GM23338 (cell line): Measurements from ENCODE around the gene MUTYH. TPM values are rescaled to one million over a fixed set of nuclear protein-coding genes. Genes with fewer than 3 reads are reported as not detected.

Experiments used
- ATAC-seq: fragments of 200-7000 bp; cut with Tn5 transposase; 3 replicates; pipeline ENCODE4 v1.9.1; 2020
- DNase-seq: peaks from one replicate; pipeline ENCODE4 v3.0.0-alpha.2; 2015; ENCODE audit warnings: low spot score
- H2AFZ ChIP-seq: fragments of 200-600 bp; sonication (generic); 2 replicates; pipeline ENCODE4 v1.8.0; 2016; ENCODE audit warnings: antibody characterized with exemption, mild to moderate bottlenecking, moderate library complexity
- H3F3A ChIP-seq: fragments of 200-600 bp; sonication (generic); replicated peaks from 2 replicates; pipeline ENCODE4 v1.8.0; 2017; ENCODE audit warnings: antibody characterized with exemption, mixed run types, low read depth
- H3K27ac ChIP-seq: fragments of 200-600 bp; sonication (generic); 2 replicates; pipeline ENCODE4 v1.6.1; 2016; ENCODE audit warnings: low read depth
- H3K27me3 ChIP-seq: fragments of 200-600 bp; sonication (generic); 2 replicates; pipeline ENCODE4 v1.8.0; 2016; ENCODE audit warnings: mild to moderate bottlenecking, mixed run types, moderate library complexity; ENCODE audit not compliant: insufficient read depth
- H3K36me3 ChIP-seq: fragments of 200-600 bp; sonication (generic); 2 replicates; pipeline ENCODE4 v1.8.0; 2016; ENCODE audit warnings: mild to moderate bottlenecking; ENCODE audit not compliant: insufficient read depth
- H3K4me1 ChIP-seq: fragments of 200-600 bp; sonication (generic); 2 replicates; pipeline ENCODE4 v1.8.0; 2016; ENCODE audit warnings: mild to moderate bottlenecking, moderate library complexity; ENCODE audit not compliant: insufficient read depth
- H3K4me2 ChIP-seq: fragments of 200-600 bp; sonication (generic); 2 replicates; pipeline ENCODE4 v1.7.1; 2017; ENCODE audit warnings: mixed run types
- H3K4me3 ChIP-seq: fragments of 200-600 bp; sonication (generic); 2 replicates; pipeline ENCODE4 v1.6.1; 2016; ENCODE audit warnings: mixed run types
- H3K79me2 ChIP-seq: fragments of 200-600 bp; sonication (generic); replicated peaks from 2 replicates; pipeline ENCODE4 v1.8.0; 2017; ENCODE audit warnings: mild to moderate bottlenecking; ENCODE audit not compliant: insufficient read depth
- H3K9me2 ChIP-seq: fragments of 200-600 bp; sonication (generic); 2 replicates; pipeline ENCODE4 v1.8.0; 2017; ENCODE audit not compliant: insufficient read depth
- H4K20me1 ChIP-seq: fragments of 200-600 bp; sonication (generic); replicated peaks from 2 replicates; pipeline ENCODE4 v1.8.0; 2017; ENCODE audit warnings: mild to moderate bottlenecking; ENCODE audit not compliant: insufficient read depth
- H3K27ac Mint-ChIP-seq: 2 replicates; pipeline ENCODE4 v1.8.0; 2020; ENCODE audit warnings: inconsistent platforms, mild to moderate bottlenecking, moderate library complexity, mixed read lengths
- H3K27me3 Mint-ChIP-seq: 3 replicates; pipeline ENCODE4 v1.8.0; 2022; ENCODE audit warnings: low read depth, mild to moderate bottlenecking, moderate library complexity, mixed read lengths, inconsistent platforms; ENCODE audit not compliant: insufficient read depth, poor library complexity
- H3K36me3 Mint-ChIP-seq: 3 replicates; pipeline ENCODE4 v1.8.0; 2021; ENCODE audit warnings: low read depth, mild to moderate bottlenecking, inconsistent platforms, moderate library complexity, mixed read lengths
- H3K4me1 Mint-ChIP-seq: 3 replicates; pipeline ENCODE4 v1.8.0; 2020; ENCODE audit warnings: mild to moderate bottlenecking, inconsistent platforms, mixed read lengths
- H3K4me3 Mint-ChIP-seq: 3 replicates; pipeline ENCODE4 v1.8.0; 2021; ENCODE audit warnings: moderate library complexity, mild to moderate bottlenecking, inconsistent platforms, mixed read lengths
- H3K9me3 Mint-ChIP-seq: 3 replicates; pipeline ENCODE4 v1.8.0; 2020; ENCODE audit warnings: moderate library complexity, mild to moderate bottlenecking, inconsistent platforms, mixed read lengths
- CTCF ChIP-seq, 2 experiments: fragments of 200-600 bp in 1 of 2; sonication (generic) in 1 of 2; conservative IDR thresholded peaks; 2 replicates each; pipeline versions ENCODE4 v1.5.1 to v1.6.1; 2016 to 2017; ENCODE audit warnings: antibody characterized with exemption in 2 of 2, low read depth in 2 of 2, mild to moderate bottlenecking in 2 of 2, moderate library complexity in 1 of 2
- EZH2 ChIP-seq: fragments of 200-600 bp; sonication (generic); IDR thresholded peaks from one replicate; pipeline ENCODE4 v1.8.0; 2017; ENCODE audit warnings: antibody characterized with exemption, mild to moderate bottlenecking, low read depth; ENCODE audit not compliant: unreplicated experiment
- EZH2phosphoT487 ChIP-seq: fragments of 200-600 bp; sonication (generic); IDR thresholded peaks from one replicate; pipeline ENCODE4 v1.8.1; 2018; ENCODE audit warnings: antibody characterized with exemption; ENCODE audit not compliant: unreplicated experiment
- JUNB ChIP-seq: IDR thresholded peaks from one replicate; pipeline ENCODE4 v1.6.1; 2016; ENCODE audit warnings: antibody characterized with exemption; ENCODE audit not compliant: unreplicated experiment
- REST ChIP-seq: IDR thresholded peaks from one replicate; pipeline ENCODE4 v1.6.1; 2018; ENCODE audit warnings: antibody characterized with exemption; ENCODE audit not compliant: unreplicated experiment
- STAT1 ChIP-seq: IDR thresholded peaks from one replicate; pipeline ENCODE4 v1.6.1; 2016; ENCODE audit warnings: antibody characterized with exemption; ENCODE audit not compliant: unreplicated experiment
- ZNF114 ChIP-seq: fragments of 250-450 bp; sonication (Bioruptor Pico); IDR thresholded peaks from 2 replicates; pipeline ENCODE4 v1.5.0; 2020; ENCODE audit warnings: mild to moderate bottlenecking, moderate library complexity
- ZNF331 ChIP-seq: fragments of 250-450 bp; sonication (Bioruptor Pico); IDR thresholded peaks from 2 replicates; pipeline ENCODE4 v1.5.0; 2020; ENCODE audit warnings: low read depth, mild to moderate bottlenecking, moderate library complexity
- ZNF462 ChIP-seq: fragments of 250-450 bp; sonication (Bioruptor Pico); IDR thresholded peaks from 2 replicates; pipeline ENCODE4 v1.5.0; 2020; ENCODE audit warnings: mild to moderate bottlenecking, moderate library complexity
- polyA plus RNA-seq: library from polyadenylated mRNA; unstranded; fragments of >200 nt; fragmentation: Nextera tagmentation; extraction: Ambion mirVana; gene quantifications from 2 replicates; pipeline ENCODE4 v1.2.1, GENCODE V29; 2016
- total RNA-seq: library from RNA; depleted of rRNA; stranded (reverse); fragments of >200 nt; shearing (Covaris generic); gene quantifications from 2 replicates; pipeline ENCODE4 v1.2.3, GENCODE V29; 2014

The MUTYH gene
- total and polyA plus RNA-seq, 2 experiments from 2014 or later: 47.9 to 67.4 TPM

GRCh38 chr1:45322486-45323040 is 17.7 kb downstream of the MUTYH start:
- peak overlapping the region; percentile 85 for H3K27ac Mint-ChIP-seq
- Histone ChIP-seq H3F3A (peaks cover 4% of the 10 kb centered on the region), H3K4me3 (no peak overlapping the region), H3K4me1 (peaks cover 34% of the 10 kb centered on the region), H3K4me2 (peak overlapping the region; percentile 67), H3K36me3 (no peaks in the 10 kb centered on the region), H2AFZ (no peak overlapping the region), H4K20me1 (no peaks in the 10 kb centered on the region), H3K27ac (peak overlapping the region; percentile 93), H3K27me3 (no peaks in the 10 kb centered on the region), H3K79me2 (peaks cover 4% of the 10 kb centered on the region), H3K9me2 (no peaks in the 10 kb centered on the region)
- peak overlapping the region; percentile 22; the same call in 2 of the 3 replicates for H3K4me3 Mint-ChIP-seq
- TF ChIP-seq CTCF (conservative IDR thresholded peaks at IDR 0.05; ENCODE audit: low read depth in 2 of 2): peak; percentile 13 to 29; a peak in 2 of 4 replicates
- TF ChIP-seq ZNF462 (CRISPR knock-in tag): no peak
- H3K27me3 Mint-ChIP-seq: peaks cover 20% of the 10 kb centered on the region
- no peak for ATAC-seq
- H3K4me1 Mint-ChIP-seq: peaks cover 31% of the 10 kb centered on the region
- peaks cover 5% of the 10 kb centered on the region; the same call in 2 of the 3 replicates for H3K9me3 Mint-ChIP-seq
- DNase-seq: no peak
- H3K36me3 Mint-ChIP-seq: peaks cover 6% of the 10 kb centered on the region; the same call in 2 of the 3 replicates

- no peaks in the 10 kb centered on the region for H3K9me2 ChIP-seq
- Mint-ChIP-seq H3K27ac (peak overlapping the region; percentile 98), H3K4me1 (peaks cover 29% of the 10 kb centered on the region)
- TF ChIP-seq REST (no peak), EZH2 (no peak), STAT1 (no peak), ZNF331 (no peak), ZNF114 (no peak), JUNB (no peak), EZH2phosphoT487 (no peak)
Observed at GRCh38 chr1:45321444-45321843, 18.8 kb downstream of the MUTYH start.

More at GRCh38 chr1:45321444-45321843, 18.8 kb downstream of the MUTYH start:
- H3K36me3 Mint-ChIP-seq: peaks cover 6% of the 10 kb centered on the region; the same call in 1 of the 3 replicates
- H3K9me3 Mint-ChIP-seq: peaks cover 5% of the 10 kb centered on the region; the same call in 2 of the 3 replicates
- H3K4me3 Mint-ChIP-seq: peak overlapping the region; percentile 49
- ATAC-seq (peak; percentile 10; the same call in 2 of the 3 replicates), DNase-seq (peak; percentile 57)
- H3K27ac ChIP-seq: peak overlapping the region; percentile 95
- no peaks in the 10 kb centered on the region for H3K79me2 ChIP-seq
- H3K27me3 Mint-ChIP-seq: peaks cover 15% of the 10 kb centered on the region
- peaks cover 39% of the 10 kb centered on the region for H3K4me1 ChIP-seq
- H4K20me1 ChIP-seq: no peaks in the 10 kb centered on the region
- peak overlapping the region; percentile 9; the same call in 1 of the 2 replicates for H3K4me3 ChIP-seq
- H3K27me3 ChIP-seq: no peaks in the 10 kb centered on the region
- H2AFZ ChIP-seq: no peak overlapping the region
- H3F3A ChIP-seq: peaks cover 4% of the 10 kb centered on the region
- no peaks in the 10 kb centered on the region for H3K36me3 ChIP-seq
- peak overlapping the region; percentile 44 for H3K4me2 ChIP-seq
